Panc1 (cell line): ENCODE results near the gene IL1RAP.

ENCODE experiments used
- CTCF ChIP-seq: fragments of 450-650 bp; IDR thresholded peaks from 2 replicates; pipeline ENCODE4 v1.5.1; 2017; ENCODE audit warnings: mild to moderate bottlenecking
- POLR2AphosphoS5 ChIP-seq: IDR thresholded peaks from 2 replicates; pipeline ENCODE4 v1.6.1; 2012; ENCODE audit warnings: mild to moderate bottlenecking, low read depth, low read length, moderate library complexity
- SIN3A ChIP-seq: IDR thresholded peaks from 2 replicates; pipeline ENCODE4 v1.6.1; 2012; ENCODE audit warnings: low read depth, mild to moderate bottlenecking, low read length, moderate library complexity, borderline replicate concordance; ENCODE audit not compliant: insufficient read depth
- TCF7L2 ChIP-seq: IDR thresholded peaks from 2 replicates; pipeline ENCODE4 v1.6.1; 2011; ENCODE audit warnings: mild to moderate bottlenecking, low read depth, low read length, inconsistent platforms
- TF ChIP-seq, protein P1 (sequence below), 2 experiments: IDR thresholded peaks; 2 replicates each; pipeline ENCODE4 v1.6.1; 2011 to 2012; ENCODE audit warnings: low read depth in 2 of 2, control low read depth in 1 of 2, low read length in 1 of 2, mild to moderate bottlenecking in 1 of 2, moderate library complexity in 1 of 2; ENCODE audit not compliant: insufficient read depth in 1 of 2

- TF ChIP-seq, protein P1, sequence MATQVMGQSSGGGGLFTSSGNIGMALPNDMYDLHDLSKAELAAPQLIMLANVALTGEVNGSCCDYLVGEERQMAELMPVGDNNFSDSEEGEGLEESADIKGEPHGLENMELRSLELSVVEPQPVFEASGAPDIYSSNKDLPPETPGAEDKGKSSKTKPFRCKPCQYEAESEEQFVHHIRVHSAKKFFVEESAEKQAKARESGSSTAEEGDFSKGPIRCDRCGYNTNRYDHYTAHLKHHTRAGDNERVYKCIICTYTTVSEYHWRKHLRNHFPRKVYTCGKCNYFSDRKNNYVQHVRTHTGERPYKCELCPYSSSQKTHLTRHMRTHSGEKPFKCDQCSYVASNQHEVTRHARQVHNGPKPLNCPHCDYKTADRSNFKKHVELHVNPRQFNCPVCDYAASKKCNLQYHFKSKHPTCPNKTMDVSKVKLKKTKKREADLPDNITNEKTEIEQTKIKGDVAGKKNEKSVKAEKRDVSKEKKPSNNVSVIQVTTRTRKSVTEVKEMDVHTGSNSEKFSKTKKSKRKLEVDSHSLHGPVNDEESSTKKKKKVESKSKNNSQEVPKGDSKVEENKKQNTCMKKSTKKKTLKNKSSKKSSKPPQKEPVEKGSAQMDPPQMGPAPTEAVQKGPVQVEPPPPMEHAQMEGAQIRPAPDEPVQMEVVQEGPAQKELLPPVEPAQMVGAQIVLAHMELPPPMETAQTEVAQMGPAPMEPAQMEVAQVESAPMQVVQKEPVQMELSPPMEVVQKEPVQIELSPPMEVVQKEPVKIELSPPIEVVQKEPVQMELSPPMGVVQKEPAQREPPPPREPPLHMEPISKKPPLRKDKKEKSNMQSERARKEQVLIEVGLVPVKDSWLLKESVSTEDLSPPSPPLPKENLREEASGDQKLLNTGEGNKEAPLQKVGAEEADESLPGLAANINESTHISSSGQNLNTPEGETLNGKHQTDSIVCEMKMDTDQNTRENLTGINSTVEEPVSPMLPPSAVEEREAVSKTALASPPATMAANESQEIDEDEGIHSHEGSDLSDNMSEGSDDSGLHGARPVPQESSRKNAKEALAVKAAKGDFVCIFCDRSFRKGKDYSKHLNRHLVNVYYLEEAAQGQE (IDR thresholded peaks at IDR 0.05; ENCODE audit: insufficient read depth in 1 of 2, low read depth in 2 of 2, low read length in 1 of 2), result no peak
- no peak for TF ChIP-seq CTCF
- no peak for TF ChIP-seq POLR2AphosphoS5
- TF ChIP-seq SIN3A, result no peak
- no peak for TF ChIP-seq TCF7L2
Observed at GRCh38 chr3:190497811-190498210, 16.1 kb upstream of the IL1RAP start.
